K562 (cell line): ENCODE results near the gene TSSK6. TPM values are rescaled to one million over a fixed set of nuclear protein-coding genes. Genes with fewer than 3 reads are reported as not detected.

Experiments used
- ATAC-seq: fragments of 200-7000 bp; cut with Tn5 transposase; 3 replicates; pipeline ENCODE4 v1.9.1; 2020; ENCODE audit warnings: moderate library complexity
- BruUV-seq: library from RNA; stranded (reverse); fragments of 400-500 nt; replicated peaks from 2 replicates; lab custom pipeline; 2021; lab: Mats Ljungman, UMichigan
- CTCF ChIA-PET: fragments of 300-600 bp; formaldehyde crosslinking; extraction: SDS; loops from one replicate; lab custom pipeline; 2021; ENCODE audit warnings: low intra/inter-chr PET ratio; lab: Yijun Ruan, JAX
- POLR2A ChIA-PET: fragments of 300-600, 350-650 bp; sonication (Branson Sonifier 250); formaldehyde crosslinking; extraction: SDS; loops from one replicate; lab custom pipeline; 2021; ENCODE audit warnings: antibody characterized with exemption, inconsistent platforms; lab: Yijun Ruan, JAX
- DNase-seq, 4 experiments: peaks; one replicate each; pipeline versions ENCODE4 v3.0.0 to v3.0.0-alpha.2; 2011 to 2018; ENCODE audit warnings: low spot score in 3 of 4, mixed read lengths in 3 of 4; ENCODE audit errors: extremely low read depth in 1 of 4
- FAIRE-seq: peaks from 2 replicates; lab custom pipeline; 2011; peaks lifted over from hg19 to GRCh38; lab: Jason Lieb, UNC
- H2AFZ ChIP-seq: 2 replicates; pipeline ENCODE4 v1.6.0; 2011; ENCODE audit warnings: low read depth, low read length, control low read depth, inconsistent platforms
- H3K27ac ChIP-seq: fragments of 200-600 bp; 3 replicates; pipeline ENCODE4 v1.8.0; 2011; ENCODE audit warnings: low read depth, mild to moderate bottlenecking, control low read depth, inconsistent platforms, low read length, moderate library complexity, mixed read lengths; ENCODE audit errors: extremely low read depth
- H3K27me3 ChIP-seq, 2 experiments: fragments of 300-600 bp in 1 of 2; 2 replicates in 1 of 2; 3 replicates in 1 of 2; pipeline versions ENCODE4 v1.6.0 to v1.8.0; 2011; ENCODE audit warnings: inconsistent platforms in 2 of 2, low read length in 2 of 2, mild to moderate bottlenecking in 1 of 2, mixed read lengths in 1 of 2, moderate library complexity in 1 of 2; ENCODE audit not compliant: control insufficient read depth in 2 of 2, insufficient read depth in 2 of 2
- H3K36me3 ChIP-seq: fragments of 300-600 bp; 3 replicates; pipeline ENCODE4 v1.8.0; 2011; ENCODE audit warnings: mild to moderate bottlenecking, low read length, inconsistent platforms; ENCODE audit not compliant: control insufficient read depth, insufficient read depth
- H3K4me1 ChIP-seq, 2 experiments: fragments of 200-600 bp in 1 of 2; replicated peaks in 1 of 2; 2 replicates in 1 of 2; 3 replicates in 1 of 2; pipeline versions ENCODE4 v1.5.1 to v1.8.0; 2011; ENCODE audit warnings: inconsistent platforms in 2 of 2, low read length in 2 of 2, mild to moderate bottlenecking in 1 of 2, mixed read lengths in 1 of 2, moderate library complexity in 1 of 2; ENCODE audit not compliant: control insufficient read depth in 2 of 2, insufficient read depth in 2 of 2
- H3K4me2 ChIP-seq: 2 replicates; pipeline ENCODE4 v1.6.1; 2011; ENCODE audit warnings: low read length, control low read depth, inconsistent platforms, mixed read lengths; ENCODE audit not compliant: insufficient read depth
- H3K4me3 ChIP-seq: fragments of 200-600 bp; sonication (generic), shearing (Covaris generic); 2 replicates; pipeline ENCODE4 v1.5.1; 2016; ENCODE audit warnings: control low read depth, inconsistent platforms
- H3K79me2 ChIP-seq: fragments of 200-600 bp; 3 replicates; pipeline ENCODE4 v1.8.0; 2011; ENCODE audit warnings: low read length, inconsistent platforms; ENCODE audit not compliant: control insufficient read depth, insufficient read depth
- H3K9ac ChIP-seq, 2 experiments: 2 replicates each; pipeline versions ENCODE4 v1.6.0 to v1.6.1; 2011; ENCODE audit warnings: low read depth in 2 of 2, low read length in 2 of 2, control low read depth in 1 of 2, inconsistent platforms in 1 of 2, mild to moderate bottlenecking in 1 of 2, mixed read lengths in 1 of 2; ENCODE audit not compliant: insufficient read depth in 1 of 2
- H3K9me1 ChIP-seq: one replicate; pipeline ENCODE4 v1.6.0; 2011; ENCODE audit warnings: inconsistent platforms, mild to moderate bottlenecking, low read length, moderate library complexity; ENCODE audit not compliant: control insufficient read depth, insufficient read depth
- H3K9me3 ChIP-seq: replicated peaks from 2 replicates; pipeline ENCODE4 v1.5.1; 2011; ENCODE audit warnings: low read depth, low read length, inconsistent platforms; ENCODE audit not compliant: control insufficient read depth, insufficient read depth
- H4K20me1 ChIP-seq: replicated peaks from 2 replicates; pipeline ENCODE4 v1.6.1; 2011; ENCODE audit warnings: low read length, inconsistent platforms, mixed read lengths; ENCODE audit not compliant: control insufficient read depth, insufficient read depth
- EGR1 ChIP-seq: fragments of 450-650 bp; conservative IDR thresholded peaks from 2 replicates; pipeline ENCODE4 v1.6.1; 2017; ENCODE audit warnings: mild to moderate bottlenecking
- NFRKB ChIP-seq: fragments of 450-650 bp; IDR thresholded peaks from 2 replicates; pipeline ENCODE4 v1.6.1; 2016; ENCODE audit warnings: low read depth
- NR1H2 ChIP-seq: sonication (generic); formaldehyde crosslinking; IDR thresholded peaks from 2 replicates; pipeline ENCODE4 v1.4.0; 2020; ENCODE audit warnings: mild to moderate bottlenecking, missing genetic modification reagents
- POLR2AphosphoS2 ChIP-seq: IDR thresholded peaks from 2 replicates; pipeline ENCODE4 v1.6.1; 2012; ENCODE audit warnings: low read length, improper control_type of control experiment
- POLR2G ChIP-seq: fragments of 200-400 bp; formaldehyde crosslinking; IDR thresholded peaks from 2 replicates; pipeline ENCODE4 v1.6.1; 2017; ENCODE audit warnings: low read depth, mild to moderate bottlenecking, antibody characterized with exemption, low read length, moderate library complexity
- SPI1 ChIP-seq: IDR thresholded peaks from 2 replicates; pipeline ENCODE4 v1.6.1; 2011; ENCODE audit warnings: low read depth, low read length, control low read depth, borderline replicate concordance
- YY1 ChIP-seq, 3 experiments: IDR thresholded peaks; 2 replicates each; pipeline ENCODE4 v1.6.1; 2011; ENCODE audit warnings: low read length in 2 of 3, mild to moderate bottlenecking in 2 of 3, moderate library complexity in 2 of 3, borderline replicate concordance in 1 of 3, control low read depth in 1 of 3, low read depth in 1 of 3; ENCODE audit not compliant: insufficient read depth in 3 of 3, insufficient replicate concordance in 2 of 3, control insufficient read depth in 1 of 3, insufficient read length in 1 of 3; ENCODE audit errors: extremely low read depth in 1 of 3
- ZNF740 ChIP-seq, 3 experiments: fragments of 200-800 bp in 1 of 3; sonication (Bioruptor generic) in 1 of 3; sonication (generic) in 1 of 3; formaldehyde crosslinking in 1 of 3; IDR thresholded peaks; 2 replicates each; pipeline versions ENCODE4 v1.6.1 to v1.8.0; 2016 to 2022; ENCODE audit warnings: mild to moderate bottlenecking in 2 of 3, missing compliant biosample characterization in 2 of 3, missing genetic modification characterization in 2 of 3, missing genetic modification reagents in 1 of 3
- ZNF785 ChIP-seq: fragments of 250-450 bp; sonication (Bioruptor Pico); IDR thresholded peaks from 2 replicates; pipeline ENCODE4 v1.4.0; 2020; ENCODE audit warnings: mild to moderate bottlenecking
- WGBS: fragments of 100-300 bp; shearing (Covaris generic); methylation state at CpG from one replicate; pipeline ENCODE4 v1.1.6; 2016; ENCODE audit warnings: low coverage, mixed read lengths; ENCODE audit not compliant: insufficient coverage; ENCODE audit errors: missing lambda C conversion rate; 5-methylcytosine and 5-hydroxymethylcytosine counted together
- in situ Hi-C: fragments of 300-500 bp; cut with MboI; formaldehyde crosslinking; loops from 4 replicates; pipeline ENCODE4 v1.15.0; 2018; ENCODE audit warnings: inconsistent platforms, mixed read lengths
- intact Hi-C: fragments of 100-400 bp; cut with micrococcal nuclease; formaldehyde crosslinking; loops from 2 replicates; pipeline ENCODE4 v1.14.2; 2022
- polyA plus RNA-seq, 8 experiments: library from polyadenylated mRNA; depleted of rRNA in 4 of 8; stranded (reverse) in 5 of 8; unstranded in 3 of 8; fragments of >200 nt; fragmentation: Nextera tagmentation in 2 of 8; fragmentation: Illumina TruSeq in 1 of 8; extraction: Ambion mirVana in 2 of 8; extraction: Trizol in 1 of 8; gene quantifications; 2 replicates each; pipeline versions ENCODE4 v1.2.1 to v1.2.3, GENCODE V29; 2011 to 2014; ENCODE audit warnings: inconsistent platforms in 1 of 8, missing spikeins in 1 of 8
- total RNA-seq, 7 experiments: library from RNA; depleted of rRNA in 6 of 7; stranded (reverse); fragments of >200 nt in 6 of 7; fragmentation: Illumina TruSeq in 2 of 7; extraction: Trizol in 2 of 7; gene quantifications; 2 replicates each; pipeline versions ENCODE4 v1.2.1 to v1.2.3, GENCODE V29; 2011 to 2021; ENCODE audit warnings: low replicate concordance in 1 of 7

The TSSK6 gene
- total and polyA plus RNA-seq, 9 of the 15 experiments (the other 6 are each of a cell fraction or from before 2014, with no cell fraction given): 0.21 to 2.6 (median 1.5) TPM; not detected in 3

GRCh38 chr19:19530423-19530804 lies 15.1 kb upstream of the TSSK6 start:
- DNase-seq (no peak), ATAC-seq (peak; percentile 5; the same call in 1 of the 3 replicates), FAIRE-seq (peak; percentile 42)
- BruUV-seq: no TSS peak
- peaks cover 5 to 36% of the 10 kb centered on the region in 2 experiments for H3K4me1 ChIP-seq
- H2AFZ ChIP-seq: no peak overlapping the region
- H3K27ac ChIP-seq: no peak overlapping the region
- peaks cover 41% of the 10 kb centered on the region for H3K36me3 ChIP-seq
- no peak overlapping the region for H3K4me3 ChIP-seq
- H4K20me1 ChIP-seq: 0 out of 2 replicates have a peak, but pooled peaks cover 10% of the 10 kb centered on the region
- H3K9me3 ChIP-seq: no peaks in the 10 kb centered on the region
- ChIA-PET CTCF (no interaction called here), POLR2A (interaction anchor here (0.5 to 1.0 kb wide), 3 partner anchors 20 to 355 kb away, joined by 3 to 5 read pairs (median 3); partner anchors contain the start of gene ZNF101)
- H3K9ac ChIP-seq: no peak overlapping the region
- H3K27me3 ChIP-seq: no peaks in the 10 kb centered on the region
- WGBS: 47% methylated on average over 7 of the region's 9 CpGs
- TF ChIP-seq YY1 (IDR thresholded peaks at IDR 0.05; ENCODE audit: borderline replicate concordance in 1 of 3, control insufficient read depth in 1 of 3, extremely low read depth in 1 of 3, insufficient read depth in 3 of 3, insufficient read length in 1 of 3, insufficient replicate concordance in 2 of 3, low read depth in 1 of 3, low read length in 2 of 3) (peak in 1 of 3 experiments; percentile 56), EGR1 (peak; percentile 36), ZNF740 (CRISPR knock-in tag; IDR thresholded peaks at IDR 0.05) (no peak), ZNF740 (tag; IDR thresholded peaks at IDR 0.05) (no peak), NR1H2 (CRISPR knock-in tag) (no peak), POLR2G (peak; percentile 10; the same call in 1 of the 2 replicates), NFRKB (no peak), POLR2AphosphoS2 (0 out of 2 replicates have a peak, but pooled peaks have one; percentile 44), ZNF785 (no peak), SPI1 (peak; percentile 76; the same call in 1 of the 2 replicates)
- peaks cover 3% of the 10 kb centered on the region for H3K9me1 ChIP-seq
- H3K4me2 ChIP-seq: no peak overlapping the region
- intact Hi-C loops: no loop called here
- H3K79me2 ChIP-seq: peaks cover 5% of the 10 kb centered on the region; the same call in 2 of the 3 replicates
- in situ Hi-C loops: loop anchor here (25.0 kb wide), 1 partner anchor 107 kb away; the partner anchor contains the start of genes GMIP and LPAR2
